HEK293T (cell line): ENCODE data around the gene SLC25A44.

Experiments
- ARNT ChIP-seq: fragments of 450-650 bp; IDR thresholded peaks from 2 replicates; pipeline ENCODE4 v1.6.1; 2017; ENCODE audit warnings: mild to moderate bottlenecking
- BHLHE40 ChIP-seq: fragments of 450-650 bp; IDR thresholded peaks from 2 replicates; pipeline ENCODE4 v1.6.1; 2016; ENCODE audit warnings: mild to moderate bottlenecking, moderate library complexity, borderline replicate concordance
- CTBP1 ChIP-seq: fragments of 450-650 bp; IDR thresholded peaks from 2 replicates; pipeline ENCODE4 v1.6.1; 2016; ENCODE audit warnings: borderline replicate concordance
- ELF4 ChIP-seq: fragments of 450-650 bp; IDR thresholded peaks from 2 replicates; pipeline ENCODE4 v1.6.1; 2017; ENCODE audit warnings: antibody characterized with exemption
- FOXA1 ChIP-seq: fragments of 450-650 bp; IDR thresholded peaks from 2 replicates; pipeline ENCODE4 v1.6.1; 2016; ENCODE audit warnings: mild to moderate bottlenecking
- FOXK2 ChIP-seq: fragments of 450-650 bp; IDR thresholded peaks from 2 replicates; pipeline ENCODE4 v1.6.1; 2016; ENCODE audit warnings: mild to moderate bottlenecking
- FOXM1 ChIP-seq: fragments of 450-650 bp; IDR thresholded peaks from 2 replicates; pipeline ENCODE4 v1.6.1; 2017; ENCODE audit warnings: mild to moderate bottlenecking, borderline replicate concordance
- HDGF ChIP-seq: fragments of 450-650 bp; IDR thresholded peaks from 2 replicates; pipeline ENCODE4 v1.6.1; 2017; ENCODE audit warnings: antibody characterized with exemption, borderline replicate concordance
- L3MBTL2 ChIP-seq: fragments of 450-650 bp; conservative IDR thresholded peaks from 2 replicates; pipeline ENCODE4 v1.6.1; 2016; ENCODE audit warnings: mild to moderate bottlenecking
- SP1 ChIP-seq: fragments of 450-650 bp; IDR thresholded peaks from 2 replicates; pipeline ENCODE4 v1.6.1; 2017
- SUZ12 ChIP-seq: fragments of 450-650 bp; IDR thresholded peaks from 2 replicates; pipeline ENCODE4 v1.6.1; 2016; ENCODE audit warnings: mild to moderate bottlenecking
- TARDBP ChIP-seq: fragments of 450-650 bp; IDR thresholded peaks from 2 replicates; pipeline ENCODE4 v1.6.1; 2016
- ZNF384 ChIP-seq: fragments of 450-650 bp; IDR thresholded peaks from 2 replicates; pipeline ENCODE4 v1.6.1; 2016
- TF ChIP-seq, protein P1 (sequence below): fragments of 450-650 bp; IDR thresholded peaks from 2 replicates; pipeline ENCODE4 v1.6.1; 2016

DNA sequence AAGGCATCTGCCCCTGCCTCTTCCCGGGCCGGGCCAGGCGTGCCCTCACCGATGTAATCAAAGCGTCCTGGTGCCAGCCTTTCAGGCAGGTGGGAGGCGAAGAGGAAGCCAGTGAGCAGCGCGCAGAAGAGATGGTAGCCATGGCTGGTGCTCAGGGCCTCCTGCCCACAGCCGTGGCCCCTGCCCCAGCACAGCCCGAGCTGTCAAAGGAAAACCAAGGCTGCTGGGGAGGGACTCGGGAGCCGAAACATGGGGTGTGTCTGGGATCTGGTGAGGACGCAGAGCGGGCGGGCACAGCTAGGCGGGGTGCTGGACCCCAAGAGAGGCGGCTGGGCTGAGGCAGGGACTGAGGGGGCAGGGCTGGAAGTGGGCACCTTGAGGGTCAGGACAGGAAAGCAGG lies 50.8 kb downstream of the SLC25A44 start:
- TF ChIP-seq FOXK2 (no peak), SP1 (no peak), SUZ12 (no peak), FOXA1 (no peak), FOXM1 (no peak), ZNF384 (no peak), CTBP1 (no peak), BHLHE40 (no peak), ELF4 (no peak), TARDBP (no peak), HDGF (no peak), ARNT (no peak), L3MBTL2 (no peak)
- TF ChIP-seq, protein P1, sequence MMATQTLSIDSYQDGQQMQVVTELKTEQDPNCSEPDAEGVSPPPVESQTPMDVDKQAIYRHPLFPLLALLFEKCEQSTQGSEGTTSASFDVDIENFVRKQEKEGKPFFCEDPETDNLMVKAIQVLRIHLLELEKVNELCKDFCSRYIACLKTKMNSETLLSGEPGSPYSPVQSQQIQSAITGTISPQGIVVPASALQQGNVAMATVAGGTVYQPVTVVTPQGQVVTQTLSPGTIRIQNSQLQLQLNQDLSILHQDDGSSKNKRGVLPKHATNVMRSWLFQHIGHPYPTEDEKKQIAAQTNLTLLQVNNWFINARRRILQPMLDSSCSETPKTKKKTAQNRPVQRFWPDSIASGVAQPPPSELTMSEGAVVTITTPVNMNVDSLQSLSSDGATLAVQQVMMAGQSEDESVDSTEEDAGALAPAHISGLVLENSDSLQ: no peak
